SK-N-MC (cell line): ENCODE data around the gene SYVN1.

Experiments
- EZH2 ChIP-seq: fragments of 200-600 bp; sonication (generic); IDR thresholded peaks from one replicate; pipeline ENCODE4 v1.6.1; 2017; ENCODE audit warnings: antibody characterized with exemption
- POLR2AphosphoS5 ChIP-seq: IDR thresholded peaks from 2 replicates; pipeline ENCODE4 v1.6.1; 2012; ENCODE audit warnings: mild to moderate bottlenecking, low read depth, low read length, borderline replicate concordance

GRCh38 chr11:65121865-65122696 is 12.2 kb downstream of the SYVN1 start, which contains the start of the genes FAU and MRPL49:
- TF ChIP-seq EZH2 = no peak
- peak; percentile 98 for TF ChIP-seq POLR2AphosphoS5
